Common myeloid progenitor, CD34-positive (primary cell): ENCODE results near the gene RHOBTB1.
"Not testable (repeated sequence)": the region's sequence is repeated elsewhere in the genome, so short reads cannot be mapped to it uniquely, and the experiment has no call there.

Experiments used
- CTCF ChIA-PET: fragments of 350-600 bp; sonication (Branson Sonifier 250); formaldehyde crosslinking; loops from one replicate; lab custom pipeline; 2021; ENCODE audit warnings: antibody characterized with exemption; lab: Charles Lee
- POLR2A ChIA-PET: fragments of 350-600 bp; sonication (Branson Sonifier 250); formaldehyde crosslinking; loops from one replicate; lab custom pipeline; 2021; ENCODE audit warnings: antibody characterized with exemption; lab: Charles Lee
- DNase-seq, 3 donors: peaks; one replicate each; pipeline versions ENCODE4 v3.0.0 to v3.0.0-alpha.2; 2013
- H3K27ac ChIP-seq, 2 experiments: 1 replicate in 1 of 2; 2 replicates in 1 of 2; pipeline ENCODE4 v1.7.0; 2013; ENCODE audit warnings: inconsistent platforms in 2 of 2, low read length in 2 of 2, mild to moderate bottlenecking in 2 of 2, low read depth in 1 of 2, moderate library complexity in 1 of 2; ENCODE audit not compliant: severe bottlenecking in 2 of 2, insufficient read depth in 1 of 2, poor library complexity in 1 of 2
- H3K27me3 ChIP-seq, 5 experiments: replicated peaks in 2 of 5; 1 replicate in 3 of 5; 2 replicates in 2 of 5; pipeline versions ENCODE4 v1.6.1 to v1.7.0; 2013; ENCODE audit warnings: low read length in 4 of 5, mild to moderate bottlenecking in 2 of 5, moderate library complexity in 2 of 5, inconsistent platforms in 1 of 5; ENCODE audit not compliant: insufficient read depth in 5 of 5, control insufficient read depth in 4 of 5
- H3K36me3 ChIP-seq, 4 experiments: 1 replicate in 2 of 4; 2 replicates in 2 of 4; pipeline versions ENCODE4 v1.6.1 to v1.7.0; 2013; ENCODE audit warnings: low read length in 3 of 4, control low read depth in 1 of 4, mild to moderate bottlenecking in 1 of 4; ENCODE audit not compliant: control insufficient read depth in 4 of 4, insufficient read depth in 4 of 4
- H3K4me1 ChIP-seq, 4 experiments: 1 replicate in 3 of 4; 2 replicates in 1 of 4; pipeline versions ENCODE4 v1.6.1 to v1.7.1; 2013; ENCODE audit warnings: low read length in 3 of 4, mild to moderate bottlenecking in 3 of 4, control low read depth in 1 of 4, inconsistent platforms in 1 of 4, moderate library complexity in 1 of 4; ENCODE audit not compliant: control insufficient read depth in 4 of 4, insufficient read depth in 4 of 4; ENCODE audit errors: control extremely low read depth in 1 of 4
- H3K4me3 ChIP-seq, 7 experiments: 1 replicate in 4 of 7; 2 replicates in 3 of 7; pipeline versions ENCODE4 v1.5.1 to v1.7.0; 2013; ENCODE audit warnings: mild to moderate bottlenecking in 7 of 7, low read length in 6 of 7, moderate library complexity in 6 of 7, inconsistent platforms in 2 of 7, low read depth in 2 of 7, control low read depth in 1 of 7; ENCODE audit not compliant: insufficient read depth in 4 of 7, control insufficient read depth in 1 of 7; ENCODE audit errors: extremely low read depth in 1 of 7
- H3K9me3 ChIP-seq, 5 experiments: 1 replicate in 4 of 5; 2 replicates in 1 of 5; pipeline versions ENCODE4 v1.6.1 to v1.7.1; 2013; ENCODE audit warnings: low read length in 4 of 5, mild to moderate bottlenecking in 2 of 5, inconsistent platforms in 1 of 5, low read depth in 1 of 5, moderate library complexity in 1 of 5; ENCODE audit not compliant: control insufficient read depth in 4 of 5, insufficient read depth in 2 of 5; ENCODE audit errors: control extremely low read depth in 1 of 5
- WGBS: methylation state at CpG from one replicate; pipeline ENCODE4 v1.1.5; 2013; ENCODE audit not compliant: insufficient coverage; 5-methylcytosine and 5-hydroxymethylcytosine counted together

Gene RHOBTB1

DNA sequence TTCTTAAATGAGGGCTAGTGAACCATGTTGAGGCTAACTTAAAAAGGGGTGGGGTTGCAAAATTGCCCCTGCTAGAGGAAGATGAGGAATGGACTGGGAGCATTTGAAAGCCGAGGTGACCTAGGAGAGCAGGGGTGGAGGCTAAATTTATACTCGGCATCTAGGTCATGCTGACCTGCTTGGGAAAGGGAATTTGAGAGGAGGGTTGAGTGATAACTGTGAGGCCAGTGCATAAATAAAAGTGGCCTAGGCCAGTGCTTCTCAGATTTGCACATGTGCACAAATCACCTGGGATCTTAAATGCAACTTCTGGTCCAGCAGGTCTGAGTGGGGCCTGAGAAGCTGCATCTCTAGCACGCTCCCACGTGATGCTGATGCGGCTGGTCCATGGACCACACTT is 95.3 kb downstream of the RHOBTB1 start:
- CTCF ChIA-PET = no interaction called here

DNA sequence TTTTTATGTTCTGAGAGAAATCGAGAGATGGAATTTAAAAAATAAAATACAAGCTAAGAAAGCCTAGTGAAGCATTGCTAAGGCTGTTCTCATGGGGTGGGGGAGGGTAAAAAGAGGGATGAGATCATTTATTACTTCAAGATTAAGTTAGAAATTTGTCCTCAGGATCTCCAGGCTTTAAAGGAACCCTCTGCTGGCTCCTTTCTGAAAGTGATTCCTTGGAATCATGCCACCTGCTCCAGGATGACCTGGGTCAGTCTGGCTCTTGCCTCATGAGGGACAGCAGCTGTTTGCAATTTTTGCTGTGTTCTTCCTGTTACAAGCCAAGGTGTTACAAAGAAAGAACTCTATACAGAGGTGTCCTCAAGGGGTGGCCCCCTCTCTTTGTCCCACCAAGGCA is 95.9 kb downstream of the RHOBTB1 start:
- Histone ChIP-seq H3K4me3 (no peak overlapping the region), H3K27ac (no peak overlapping the region), H3K36me3 (no peaks in the 10 kb centered on the region), H3K27me3 (no peaks in the 10 kb centered on the region), H3K4me1 (no peaks in the 10 kb centered on the region), H3K9me3 (peaks cover 0 to 5% (median 0%) of the 10 kb centered on the region in 5 experiments)
- WGBS = 100% methylated on average over 1 of the region's 1 CpG
- DNase-seq = no peak
- CTCF ChIA-PET = interaction anchor here (1.0 kb wide), 1 partner anchor 29 kb away, joined by 3 read pairs; no protein-coding TSS in a partner anchor
- POLR2A ChIA-PET = no interaction called here

More for the DNA sequence above, 95.3 kb downstream of the RHOBTB1 start:
- peaks cover 0 to 5% (median 0%) of the 10 kb centered on the region in 5 experiments for H3K9me3 ChIP-seq
- WGBS = 97% methylated on average over 5 of the region's 5 CpGs
- DNase-seq = no peak
- no peak overlapping the region for H3K4me3 ChIP-seq
- H3K4me1 ChIP-seq = no peaks in the 10 kb centered on the region
- H3K36me3 ChIP-seq = no peaks in the 10 kb centered on the region
- POLR2A ChIA-PET = no interaction called here
- no peaks in the 10 kb centered on the region for H3K27me3 ChIP-seq
- no peak overlapping the region for H3K27ac ChIP-seq

DNA sequence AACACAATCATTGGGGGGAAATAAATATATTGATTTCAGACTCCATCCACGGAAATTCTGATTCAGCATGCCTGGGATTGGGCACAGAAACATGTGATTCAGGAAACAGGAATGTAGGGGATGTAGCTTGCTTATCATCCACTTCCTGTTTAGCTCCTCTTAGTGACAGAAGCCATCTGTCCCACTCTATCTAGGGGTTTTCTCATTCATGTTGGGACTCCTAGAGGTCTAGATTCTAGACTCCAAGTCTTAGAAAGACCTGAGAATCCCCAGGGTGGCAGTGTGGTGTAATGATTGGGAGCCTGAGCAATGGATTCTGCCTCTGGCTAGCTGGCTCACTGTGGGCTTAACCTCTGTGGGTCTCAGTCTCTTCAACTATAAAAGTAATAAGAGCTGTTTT is 97.8 kb downstream of the RHOBTB1 start:
- DNase-seq = no peak
- peaks cover 0 to 4% (median 0%) of the 10 kb centered on the region in 5 experiments for H3K9me3 ChIP-seq
- WGBS = 89% methylated on average over 1 of the region's 1 CpG
- no peak overlapping the region for H3K4me3 ChIP-seq
- CTCF ChIA-PET = interaction anchor here (1.1 kb wide), 1 partner anchor 29 kb away, joined by 3 read pairs; no protein-coding TSS in a partner anchor
- no peaks in the 10 kb centered on the region for H3K27me3 ChIP-seq
- no peak overlapping the region for H3K27ac ChIP-seq
- no peaks in the 10 kb centered on the region for H3K4me1 ChIP-seq
- H3K36me3 ChIP-seq = no peaks in the 10 kb centered on the region
- POLR2A ChIA-PET = no interaction called here

DNA sequence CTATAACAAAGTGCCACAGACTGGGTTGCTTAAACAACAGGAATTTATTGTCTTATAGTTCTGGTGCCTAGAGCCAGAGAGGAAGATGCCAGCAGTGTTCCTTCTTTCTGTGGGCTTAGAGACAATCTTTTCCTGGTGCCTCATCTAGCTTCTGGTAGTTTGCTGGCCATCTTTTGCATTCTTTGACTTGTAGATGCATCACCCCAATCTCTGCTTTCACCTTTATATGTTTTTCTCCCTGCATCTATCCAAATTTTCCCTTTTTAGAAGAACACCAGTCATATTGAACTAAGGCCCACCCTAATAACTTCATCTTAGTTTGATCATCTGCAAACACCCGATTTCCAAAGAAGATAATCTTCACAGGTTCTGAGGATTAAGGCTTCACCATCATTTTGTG is 98.9 kb downstream of the RHOBTB1 start:
- POLR2A ChIA-PET = no interaction called here
- no peak for DNase-seq
- peaks cover 0 to 3% (median 0%) of the 10 kb centered on the region in 5 experiments for H3K9me3 ChIP-seq
- no peaks in the 10 kb centered on the region for H3K27me3 ChIP-seq
- H3K27ac ChIP-seq = no peak overlapping the region
- H3K4me3 ChIP-seq = no peak overlapping the region
- CTCF ChIA-PET = interaction anchor here (1.1 kb wide), 1 partner anchor 28 kb away, joined by 3 read pairs; no protein-coding TSS in a partner anchor
- H3K4me1 ChIP-seq = no peaks in the 10 kb centered on the region
- WGBS = no CpG with 5 or more reads among the region's 1 CpG
- no peaks in the 10 kb centered on the region for H3K36me3 ChIP-seq

DNA sequence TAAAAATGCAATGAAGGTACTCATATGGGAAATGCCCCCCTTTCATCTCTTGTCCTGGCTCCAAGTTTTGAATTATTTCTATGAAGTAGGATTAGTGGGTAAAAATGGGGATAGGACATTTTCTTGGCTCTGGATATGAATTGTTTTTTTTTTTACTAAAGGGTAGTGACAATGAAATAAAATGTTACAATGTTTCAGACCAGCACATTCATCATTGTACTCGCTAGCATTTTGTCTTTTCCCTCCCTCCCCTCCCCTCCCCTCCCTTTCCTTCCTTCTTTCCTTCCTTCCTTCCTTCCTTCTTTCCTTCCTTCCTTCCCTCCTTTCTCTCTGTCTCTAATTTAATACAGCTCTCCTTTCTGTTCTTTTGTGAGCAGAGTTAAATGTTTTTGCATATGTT is 101.3 kb downstream of the RHOBTB1 start:
- CTCF ChIA-PET = interaction anchor here (1.3 kb wide), 1 partner anchor 26 kb away, joined by 3 read pairs; no protein-coding TSS in a partner anchor
- WGBS = no CpG with 5 or more reads among the region's 1 CpG

DNA sequence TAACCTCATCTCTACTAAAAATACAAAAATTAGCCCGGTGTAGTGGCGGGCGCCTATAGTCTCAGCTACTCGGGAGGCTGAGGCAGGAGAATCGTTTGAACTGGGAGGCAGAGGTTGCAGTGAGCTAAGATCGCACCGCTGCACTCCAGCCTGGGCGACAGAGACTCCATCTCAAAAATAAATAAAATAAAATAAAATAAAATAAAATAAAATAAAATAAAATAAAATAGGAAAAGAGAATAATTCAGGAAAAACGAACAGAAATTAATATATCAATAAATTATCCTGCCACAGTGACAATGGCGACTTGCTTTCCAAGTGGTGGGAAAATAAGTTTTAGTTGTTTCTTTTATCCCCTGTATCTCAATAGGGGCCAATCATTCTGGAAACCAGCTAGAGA is 102.8 kb downstream of the RHOBTB1 start:
- H3K27ac ChIP-seq, H3K36me3 ChIP-seq, POLR2A ChIA-PET, DNase-seq, H3K9me3 ChIP-seq, H3K4me3 ChIP-seq, H3K4me1 ChIP-seq, H3K27me3 ChIP-seq: not testable (repeated sequence)
- CTCF ChIA-PET = interaction anchor here (0.9 to 1.3 kb wide), 3 partner anchors 21 to 1570 kb away, joined by 3 to 4 read pairs (median 3); no protein-coding TSS in a partner anchor
- no CpG with 5 or more reads among the region's 10 CpGs for WGBS

More for the DNA sequence above, 101.3 kb downstream of the RHOBTB1 start:
- POLR2A ChIA-PET = no interaction called here
- no peaks in the 10 kb centered on the region for H3K4me1 ChIP-seq
- no peaks in the 10 kb centered on the region for H3K27me3 ChIP-seq
- H3K27ac ChIP-seq = no peak overlapping the region
- no peaks in the 10 kb centered on the region for H3K36me3 ChIP-seq
- no peak for DNase-seq
- H3K4me3 ChIP-seq = no peak overlapping the region
- peaks cover 0 to 3% (median 0%) of the 10 kb centered on the region in 5 experiments for H3K9me3 ChIP-seq

DNA sequence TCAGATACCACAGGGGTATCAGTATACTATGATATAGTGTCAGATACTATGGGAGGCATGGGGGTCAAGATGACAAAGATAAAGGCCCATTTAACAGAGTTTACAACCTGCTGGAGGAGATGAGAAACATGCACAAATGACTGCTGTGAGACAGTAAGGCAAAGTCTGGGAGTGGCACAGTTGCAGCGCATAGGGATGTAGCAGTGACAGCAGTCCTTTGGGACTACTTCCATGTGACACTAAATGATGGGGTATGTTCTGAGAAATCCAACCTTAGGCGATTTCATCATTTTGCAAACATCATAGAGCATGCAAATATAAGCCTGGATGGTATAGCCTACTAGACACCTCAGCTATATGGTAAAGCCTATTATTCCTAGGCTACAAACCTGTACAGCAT is 108.9 kb downstream of the RHOBTB1 start:
- POLR2A ChIA-PET = no interaction called here
- Histone ChIP-seq H3K36me3 (no peaks in the 10 kb centered on the region), H3K4me3 (no peak overlapping the region), H3K27ac (no peak overlapping the region), H3K9me3 (no peaks in the 10 kb centered on the region), H3K4me1 (no peaks in the 10 kb centered on the region), H3K27me3 (no peaks in the 10 kb centered on the region)
- 100% methylated on average over 2 of the region's 2 CpGs for WGBS
- CTCF ChIA-PET = no interaction called here
- DNase-seq = no peak
